GM12892 (cell line): ENCODE data around the gene POC5.

ENCODE experiments used
- POLR2A ChIP-seq: IDR thresholded peaks from 2 replicates; pipeline ENCODE4 v1.6.1; 2011; ENCODE audit warnings: low read depth, low read length, control low read depth
- POLR2AphosphoS5 ChIP-seq: IDR thresholded peaks from 2 replicates; pipeline ENCODE4 v1.6.1; 2011; ENCODE audit warnings: low read depth, low read length, control low read depth
- TAF1 ChIP-seq: IDR thresholded peaks from 2 replicates; pipeline ENCODE4 v1.6.1; 2011; ENCODE audit warnings: low read depth, mild to moderate bottlenecking, control low read depth, low read length, borderline replicate concordance

- no peak for TF ChIP-seq POLR2A
- no peak for TF ChIP-seq POLR2AphosphoS5
- TF ChIP-seq TAF1, result no peak
These were observed 45.7 kb downstream of the POC5 start for GRCh38 chr5:75671506-75671905.
